Measurements from ENCODE around the gene TNC.
A peak's percentile ranks its signal among the peaks of the same experiment; 100 is the strongest.

The TNC gene

GRCh38 chr9:115043632-115044031 is 74.3 kb downstream of the TNC start:
- DNase-seq (ENCODE audit: low spot score): no peak

- no peak for DNase-seq (ENCODE audit: low spot score)
Observed at GRCh38 chr9:115042781-115043509, 75.0 kb downstream of the TNC start.

GRCh38 chr9:115039516-115040120 is 78.3 kb downstream of the TNC start:
- no peak for DNase-seq (ENCODE audit: low spot score)

GRCh38 chr9:115038178-115038577 is 79.8 kb downstream of the TNC start:
- no peak for DNase-seq (ENCODE audit: low spot score)

GRCh38 chr9:115036691-115037090 is 81.3 kb downstream of the TNC start:
- no peak for DNase-seq (ENCODE audit: low spot score)

- DNase-seq (ENCODE audit: low spot score): peak; percentile 22
Observed at GRCh38 chr9:115035841-115036612, 81.9 kb downstream of the TNC start.

- DNase-seq (ENCODE audit: low spot score): no peak
Observed at GRCh38 chr9:115034801-115035200, 83.2 kb downstream of the TNC start.

- DNase-seq (ENCODE audit: low spot score): no peak
Observed at GRCh38 chr9:115033800-115034199, 84.2 kb downstream of the TNC start.

- no peak for DNase-seq (ENCODE audit: low spot score)
Observed at GRCh38 chr9:115032296-115032695, 85.7 kb downstream of the TNC start.

- DNase-seq (ENCODE audit: low spot score): no peak
Observed at GRCh38 chr9:115030006-115030405, 88.0 kb downstream of the TNC start.

GRCh38 chr9:115025721-115026120 is 92.2 kb downstream of the TNC start:
- no peak for DNase-seq (ENCODE audit: low spot score)

GRCh38 chr9:115024925-115025535 is 92.9 kb downstream of the TNC start:
- no peak for DNase-seq (ENCODE audit: low spot score)

GRCh38 chr9:115022760-115023434 is 95.1 kb downstream of the TNC start:
- no peak for DNase-seq (ENCODE audit: low spot score)

GRCh38 chr9:115018547-115019435 is 99.2 kb downstream of the TNC start:
- DNase-seq (ENCODE audit: low spot score): no peak

GRCh38 chr9:115016344-115016743 is 101.6 kb downstream of the TNC start:
- DNase-seq (ENCODE audit: low spot score): no peak

- peak; percentile 44 for DNase-seq (ENCODE audit: low spot score)
Observed at GRCh38 chr9:115015018-115015635, 102.8 kb downstream of the TNC start.

- DNase-seq (ENCODE audit: low spot score): no peak
Observed at GRCh38 chr9:115014438-115014837, 103.5 kb downstream of the TNC start.

GRCh38 chr9:115013998-115014397 is 104.0 kb downstream of the TNC start:
- DNase-seq (ENCODE audit: low spot score): peak; percentile 80

- no peak for DNase-seq (ENCODE audit: low spot score)
Observed at GRCh38 chr9:115012486-115012885, 105.5 kb downstream of the TNC start.

- DNase-seq (ENCODE audit: low spot score): no peak
Observed at GRCh38 chr9:115010874-115011273, 107.1 kb downstream of the TNC start.
